ENCODE measurements around the gene TENM4. TPM values are rescaled to one million over a fixed set of nuclear protein-coding genes. Genes with fewer than 3 reads are reported as not detected.

Gene TENM4
- total RNA-seq, 1 donor from 2014 or later: 0.63 TPM

DNA sequence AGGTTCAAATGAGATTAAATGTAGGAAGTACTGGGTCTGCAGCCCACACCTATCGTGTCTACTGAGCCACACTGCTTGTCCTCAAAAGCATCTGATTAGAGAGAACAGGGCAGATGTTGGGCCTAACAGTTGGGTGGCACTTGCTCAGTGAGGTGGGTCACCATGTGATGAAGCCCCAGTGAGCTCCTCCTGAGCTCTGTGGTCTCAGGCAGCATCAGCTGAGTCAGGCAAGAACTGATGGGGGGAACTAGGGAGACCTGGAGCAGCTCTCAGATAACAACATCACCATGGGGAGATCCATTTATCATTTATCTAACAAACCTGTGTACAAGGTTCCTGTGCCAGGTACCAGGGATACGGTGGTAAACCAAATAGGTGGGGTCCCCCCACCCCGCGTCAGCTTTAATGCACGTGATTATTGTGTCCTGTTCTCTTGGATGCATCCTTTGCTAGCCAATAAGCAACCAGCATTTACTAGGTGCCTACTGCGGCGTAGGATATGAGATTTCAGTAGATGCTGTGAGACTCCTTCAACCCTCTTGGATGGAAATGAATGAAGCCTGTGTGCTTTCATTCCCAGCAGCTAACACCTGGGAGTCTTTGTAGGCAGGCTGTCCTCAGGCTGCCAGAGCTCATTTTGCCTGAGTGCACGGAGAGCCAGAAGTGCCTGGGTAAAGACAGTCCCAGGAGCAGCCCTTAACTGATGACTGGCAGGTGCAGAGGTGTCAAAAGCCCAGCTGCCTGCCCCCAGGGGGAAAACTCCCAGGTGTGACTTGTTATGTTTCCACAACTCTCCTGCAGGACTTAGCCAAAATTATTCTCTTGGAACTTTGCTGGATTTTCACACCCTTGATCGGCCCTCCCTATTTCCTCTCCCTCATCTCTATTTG is 792.6 kb downstream of the TENM4 start:
- H3K36me3 ChIP-seq: no peaks in the 10 kb centered on the region
- DNase-seq: no peak
- H3K4me3 ChIP-seq: no peak overlapping the region
- H3K4me1 ChIP-seq: no peaks in the 10 kb centered on the region
- intact Hi-C loops (cut with micrococcal nuclease): no loop called here
- H3K27ac ChIP-seq (replicated peaks): no peak overlapping the region
- H3K27me3 ChIP-seq (ENCODE audit: low read depth): peaks cover 43% of the 10 kb centered on the region
- no peaks in the 10 kb centered on the region for H3K9me3 ChIP-seq (replicated peaks)
- TF ChIP-seq, protein P1, sequence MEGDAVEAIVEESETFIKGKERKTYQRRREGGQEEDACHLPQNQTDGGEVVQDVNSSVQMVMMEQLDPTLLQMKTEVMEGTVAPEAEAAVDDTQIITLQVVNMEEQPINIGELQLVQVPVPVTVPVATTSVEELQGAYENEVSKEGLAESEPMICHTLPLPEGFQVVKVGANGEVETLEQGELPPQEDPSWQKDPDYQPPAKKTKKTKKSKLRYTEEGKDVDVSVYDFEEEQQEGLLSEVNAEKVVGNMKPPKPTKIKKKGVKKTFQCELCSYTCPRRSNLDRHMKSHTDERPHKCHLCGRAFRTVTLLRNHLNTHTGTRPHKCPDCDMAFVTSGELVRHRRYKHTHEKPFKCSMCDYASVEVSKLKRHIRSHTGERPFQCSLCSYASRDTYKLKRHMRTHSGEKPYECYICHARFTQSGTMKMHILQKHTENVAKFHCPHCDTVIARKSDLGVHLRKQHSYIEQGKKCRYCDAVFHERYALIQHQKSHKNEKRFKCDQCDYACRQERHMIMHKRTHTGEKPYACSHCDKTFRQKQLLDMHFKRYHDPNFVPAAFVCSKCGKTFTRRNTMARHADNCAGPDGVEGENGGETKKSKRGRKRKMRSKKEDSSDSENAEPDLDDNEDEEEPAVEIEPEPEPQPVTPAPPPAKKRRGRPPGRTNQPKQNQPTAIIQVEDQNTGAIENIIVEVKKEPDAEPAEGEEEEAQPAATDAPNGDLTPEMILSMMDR (IDR thresholded peaks at IDR 0.05; ENCODE audit: borderline replicate concordance): no peak

DNA sequence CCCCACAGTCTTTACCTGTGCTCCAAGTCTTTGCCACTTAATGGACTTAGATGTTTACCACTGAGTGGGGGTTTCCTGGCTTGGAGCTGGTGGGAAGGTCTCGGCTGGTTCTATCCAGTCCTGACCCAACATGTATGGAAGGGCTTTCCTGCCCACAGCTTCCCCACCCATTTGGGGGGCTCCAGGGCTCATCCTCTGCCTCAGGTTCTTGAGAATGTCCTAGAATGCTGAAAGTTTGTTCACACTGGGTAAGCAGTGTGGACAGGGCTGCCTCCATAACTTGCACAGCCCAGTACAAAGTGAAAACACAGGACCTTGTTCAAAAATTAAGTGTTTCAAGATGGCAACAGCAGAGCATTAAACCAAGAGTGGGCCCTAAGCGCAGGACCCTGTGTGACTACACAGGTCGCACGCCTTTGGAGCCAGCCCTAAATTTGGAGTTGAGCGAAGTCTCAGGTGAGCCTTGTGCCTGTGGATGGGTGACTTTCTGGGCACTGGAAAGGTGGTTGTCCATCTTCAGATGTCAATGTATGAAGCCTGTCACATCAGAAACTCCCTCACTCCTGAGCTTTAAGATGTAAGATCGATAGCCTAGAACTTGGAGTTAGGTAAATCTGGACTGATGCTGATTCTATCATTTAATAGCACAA is 793.4 kb downstream of the TENM4 start:
- Histone ChIP-seq H3K27me3 (ENCODE audit: low read depth) (peaks cover 43% of the 10 kb centered on the region), H3K4me1 (no peaks in the 10 kb centered on the region), H3K36me3 (no peaks in the 10 kb centered on the region), H3K27ac (replicated peaks) (no peak overlapping the region), H3K9me3 (replicated peaks) (no peaks in the 10 kb centered on the region), H3K4me3 (no peak overlapping the region)
- TF ChIP-seq, protein P1 (IDR thresholded peaks at IDR 0.05; ENCODE audit: borderline replicate concordance): no peak
- intact Hi-C loops (cut with micrococcal nuclease): no loop called here
- no peak for DNase-seq

- no peaks in the 10 kb centered on the region for H3K9me3 ChIP-seq (replicated peaks)
- peaks cover 43% of the 10 kb centered on the region for H3K27me3 ChIP-seq (ENCODE audit: low read depth)
- no peak overlapping the region for H3K27ac ChIP-seq (replicated peaks)
- intact Hi-C loops (cut with micrococcal nuclease): no loop called here
- DNase-seq: no peak
- no peaks in the 10 kb centered on the region for H3K36me3 ChIP-seq
- no peaks in the 10 kb centered on the region for H3K4me1 ChIP-seq
- no peak overlapping the region for H3K4me3 ChIP-seq
- TF ChIP-seq, protein P1 (IDR thresholded peaks at IDR 0.05; ENCODE audit: borderline replicate concordance): peak; percentile 81
These were observed 794.2 kb downstream of the TENM4 start for GRCh38 chr11:78646564-78647185.

DNA sequence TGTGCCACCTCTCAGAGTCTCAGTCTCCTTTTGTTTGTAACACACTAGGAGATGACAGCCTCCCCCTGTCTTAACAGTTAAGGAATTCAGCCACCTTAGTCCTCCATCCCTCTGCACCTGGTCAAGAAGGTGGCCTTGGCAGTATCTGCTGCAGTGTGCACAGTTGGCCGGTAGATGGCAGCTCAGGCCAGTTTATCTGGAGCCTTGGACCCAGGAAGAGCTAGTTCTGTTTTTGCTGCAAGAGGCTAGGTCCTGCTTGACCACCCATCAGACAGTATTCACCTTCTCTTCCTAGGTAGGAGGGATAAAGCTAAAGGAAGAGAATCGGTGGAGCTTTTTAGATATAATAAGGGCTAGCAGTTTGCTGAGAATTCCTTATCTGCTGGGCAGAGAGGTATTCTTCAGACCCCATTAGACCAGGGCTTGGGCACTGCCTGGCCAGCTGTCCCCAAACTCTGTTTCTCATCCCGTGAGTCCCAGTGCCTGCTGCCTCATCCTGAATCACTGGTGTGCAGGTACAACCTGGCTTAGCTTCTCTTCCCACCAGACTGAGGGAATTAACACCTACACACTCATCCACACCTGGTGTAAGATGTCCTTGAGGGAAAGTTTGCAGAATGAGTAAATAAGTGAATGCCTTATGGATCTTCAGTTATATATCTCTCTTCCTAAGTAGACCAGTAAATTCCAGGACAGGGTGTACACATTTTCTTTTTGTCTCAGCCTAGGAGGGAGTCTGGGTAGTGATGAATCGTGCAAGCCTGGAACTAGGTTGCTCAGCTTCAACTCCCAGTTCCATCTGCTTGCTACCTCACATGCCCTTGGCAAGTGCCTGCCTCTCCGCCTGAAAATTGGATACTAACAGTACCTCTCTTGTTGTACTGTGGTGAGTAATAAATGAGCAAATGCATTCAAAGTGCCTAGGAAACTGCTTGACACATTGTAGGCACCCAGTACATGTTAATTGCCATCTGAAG is 795.3 kb downstream of the TENM4 start:
- TF ChIP-seq, protein P1 (IDR thresholded peaks at IDR 0.05; ENCODE audit: borderline replicate concordance): peak; percentile 98
- Histone ChIP-seq H3K9me3 (replicated peaks) (no peaks in the 10 kb centered on the region), H3K36me3 (no peaks in the 10 kb centered on the region), H3K4me1 (no peaks in the 10 kb centered on the region), H3K27me3 (ENCODE audit: low read depth) (peaks cover 43% of the 10 kb centered on the region), H3K27ac (replicated peaks) (no peak overlapping the region), H3K4me3 (no peak overlapping the region)
- peak; percentile 58 for DNase-seq
- intact Hi-C loops (cut with micrococcal nuclease): loop anchor here (2.0 kb wide), 1 partner anchor 431 kb away; no protein-coding TSS in a partner anchor
